GM19240 (cell line): Measurements from ENCODE around the gene CMBL.

Experiments
- DNase-seq: peaks from one replicate; pipeline ENCODE4 v3.0.0; 2011; ENCODE audit warnings: low spot score; ENCODE audit not compliant: insufficient read length

Gene CMBL

GRCh38 chr5:10310066-10310779 lies 2.5 kb upstream of the CMBL start:
- no peak for DNase-seq

DNA sequence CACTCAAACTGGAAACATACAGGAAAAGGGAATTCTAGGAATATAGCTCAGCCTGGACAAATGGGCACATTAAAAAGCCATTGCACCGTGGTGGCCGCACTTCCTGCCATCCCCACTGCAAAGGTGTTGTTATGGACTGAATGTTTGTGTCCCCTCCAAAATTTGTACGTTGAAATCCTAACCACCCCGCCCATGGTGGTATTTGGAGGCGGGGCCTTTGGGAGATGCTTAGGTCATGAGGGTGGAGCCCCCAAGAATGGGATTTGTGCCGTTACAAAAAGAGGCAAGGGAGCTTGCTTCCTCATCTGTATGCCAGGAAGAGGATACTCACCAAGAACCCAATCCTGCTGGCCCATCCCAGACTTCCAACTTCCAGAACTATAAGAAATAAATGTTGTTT lies 1.1 kb upstream of the CMBL start:
- DNase-seq = no peak

DNA sequence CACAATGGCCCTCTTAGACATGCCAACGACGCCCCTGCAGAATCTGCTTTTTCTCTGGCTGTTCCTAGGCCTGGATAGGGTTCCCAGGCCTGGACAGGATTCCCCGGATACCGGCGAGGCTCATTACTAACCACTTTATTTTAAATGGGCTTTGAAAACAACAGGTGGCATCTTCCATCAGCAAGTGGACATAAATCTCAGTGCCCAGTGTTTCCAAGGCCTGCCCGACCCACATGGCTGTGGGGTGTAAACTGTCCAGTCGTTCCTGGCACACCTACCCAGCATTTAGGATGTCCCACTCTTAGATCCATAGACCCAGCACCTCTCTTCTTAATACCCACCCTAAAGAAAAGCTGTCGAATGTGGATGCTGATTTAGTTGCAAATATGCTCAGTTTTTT lies 896 bp downstream of the CMBL start:
- DNase-seq = no peak

- DNase-seq = no peak
Measured at GRCh38 chr5:10306114-10306513, 1.6 kb downstream of the CMBL start.

- DNase-seq = no peak
Measured at GRCh38 chr5:10304932-10305331, 2.8 kb downstream of the CMBL start.

GRCh38 chr5:10303699-10304170 lies 4.0 kb downstream of the CMBL start:
- no peak for DNase-seq

DNA sequence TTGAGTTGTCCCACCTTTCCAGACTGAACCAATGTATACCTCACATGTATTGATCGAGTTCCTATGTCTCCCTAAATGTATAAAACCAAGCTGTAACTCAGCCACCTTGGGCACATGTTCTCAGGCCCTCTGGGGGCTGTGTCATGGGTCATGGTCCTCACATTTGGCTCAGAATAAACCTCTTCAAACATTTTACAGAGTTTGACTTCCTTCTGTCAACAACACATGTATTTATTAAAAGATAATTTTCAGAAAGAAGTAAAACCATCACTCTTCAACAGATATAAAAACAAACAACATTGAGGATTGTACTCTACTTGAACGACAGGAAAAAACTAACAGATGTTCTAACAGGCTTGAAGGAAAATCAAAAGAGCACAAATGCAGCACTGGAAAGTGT lies 4.5 kb downstream of the CMBL start:
- DNase-seq = no peak

- no peak for DNase-seq
Measured at GRCh38 chr5:10301842-10302610, 5.7 kb downstream of the CMBL start.

- DNase-seq = no peak
Measured at GRCh38 chr5:10301266-10301665, 6.4 kb downstream of the CMBL start.

DNA sequence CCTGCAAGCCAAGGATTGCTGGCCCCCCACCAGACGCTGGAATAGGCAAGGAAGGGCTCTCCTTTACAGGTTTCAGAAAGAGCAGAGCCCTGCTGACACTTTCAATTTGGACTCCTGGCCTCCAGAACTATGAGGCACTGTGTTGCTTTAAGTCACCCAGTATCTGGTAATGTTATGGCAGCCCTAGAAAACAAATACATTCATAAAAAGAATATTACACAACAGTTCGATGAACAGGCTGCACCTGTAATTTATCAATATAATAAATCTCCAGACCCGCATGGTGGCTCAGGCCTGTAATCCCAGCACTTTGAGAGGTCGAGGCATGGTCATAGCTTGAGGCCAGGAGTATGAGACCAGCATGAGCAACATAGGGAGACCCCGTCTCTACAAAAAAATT lies 7.5 kb downstream of the CMBL start:
- no peak for DNase-seq

DNA sequence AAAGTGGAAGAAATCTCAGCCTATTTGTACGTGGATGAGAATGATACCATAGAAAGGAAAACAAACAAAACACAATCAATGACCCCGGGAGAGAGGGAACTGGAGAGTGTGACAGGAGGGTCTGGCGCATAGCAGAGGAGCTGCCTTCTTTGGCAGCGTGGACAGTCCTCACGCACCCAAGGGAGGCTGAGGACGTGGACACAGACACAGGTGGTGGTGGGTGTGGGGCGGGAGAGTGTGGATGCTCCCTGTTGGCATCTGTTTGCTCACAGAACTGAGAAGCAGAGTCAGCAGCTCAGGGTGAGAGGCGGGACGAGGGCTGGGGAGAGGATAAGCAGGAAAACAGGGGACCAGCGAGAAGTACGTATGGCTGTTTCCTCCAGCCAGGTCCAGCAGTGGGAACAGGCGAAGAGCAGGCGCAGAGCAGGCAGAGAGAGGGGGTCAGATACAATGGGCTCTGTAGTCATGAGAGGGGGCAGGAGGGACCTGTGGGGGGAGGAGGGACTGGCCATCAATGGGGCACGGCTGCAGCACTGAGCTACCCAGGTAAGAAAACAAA lies 10.0 kb downstream of the CMBL start:
- DNase-seq = no peak

DNA sequence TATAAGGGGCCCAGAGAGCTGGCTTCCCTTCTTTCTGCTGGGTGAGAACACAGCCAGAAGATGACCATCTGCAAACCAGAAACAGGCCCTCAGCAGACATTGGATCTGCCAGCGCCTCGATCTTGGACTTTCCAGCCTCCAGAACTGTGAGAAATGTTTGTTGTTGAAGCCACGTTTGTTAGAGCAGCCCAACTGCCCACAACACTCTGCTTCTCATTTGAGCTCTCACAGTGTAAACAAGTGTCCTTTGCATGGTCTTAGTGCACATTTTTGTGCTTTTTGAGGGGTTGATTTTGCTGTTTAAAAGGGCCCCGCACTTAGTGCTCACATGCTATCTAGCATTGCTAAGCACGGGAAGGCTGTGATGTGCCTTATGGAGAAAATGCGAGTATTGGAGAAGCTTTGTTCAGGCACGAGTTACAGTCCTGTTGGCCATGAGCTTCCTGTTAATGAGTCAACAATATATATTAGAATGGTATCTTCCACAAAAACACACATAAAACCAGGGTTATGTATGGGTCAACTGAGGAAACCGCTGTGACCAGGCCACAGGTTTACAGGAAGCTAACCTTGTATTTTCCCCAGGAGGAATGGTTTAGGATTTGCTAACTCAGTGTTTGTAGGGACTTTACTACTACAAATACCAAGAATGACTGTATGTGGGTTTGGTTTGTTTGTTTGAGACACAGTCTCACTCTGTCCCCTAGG lies 11.9 kb downstream of the CMBL start:
- no peak for DNase-seq

GRCh38 chr5:10293907-10294662 lies 13.6 kb downstream of the CMBL start:
- no peak for DNase-seq

DNA sequence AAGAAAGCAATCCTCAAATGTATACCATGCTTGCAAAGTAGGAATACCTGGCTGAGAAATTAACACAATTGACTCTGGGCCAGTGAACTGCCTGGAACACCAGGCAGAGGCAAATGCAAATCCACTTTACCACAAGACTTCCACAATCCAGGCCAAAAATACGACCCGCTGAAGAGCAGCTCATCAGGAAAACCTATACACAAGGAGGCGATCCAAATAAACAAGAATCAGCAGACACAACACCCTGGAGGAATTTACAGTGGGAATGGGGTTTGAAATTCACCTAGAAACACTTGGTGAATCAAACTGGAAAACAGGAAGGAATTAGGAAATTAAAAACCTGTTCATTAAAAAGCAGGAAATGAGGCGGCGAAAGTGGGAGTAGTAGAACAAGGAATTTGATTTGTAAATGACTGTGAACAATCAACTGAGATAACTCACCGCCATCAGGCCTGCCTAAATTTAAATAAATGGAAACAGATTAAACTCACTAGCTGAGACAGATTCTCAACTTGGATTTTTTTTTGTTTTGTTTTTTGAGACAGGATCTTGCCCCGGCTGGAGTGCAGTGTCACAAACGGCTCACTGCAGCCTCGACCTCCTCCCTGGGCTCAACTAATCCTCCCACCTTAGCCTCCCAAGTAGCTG lies 15.9 kb downstream of the CMBL start:
- DNase-seq = no peak

- DNase-seq = no peak
Measured at GRCh38 chr5:10290438-10290837, 17.3 kb downstream of the CMBL start.

DNA sequence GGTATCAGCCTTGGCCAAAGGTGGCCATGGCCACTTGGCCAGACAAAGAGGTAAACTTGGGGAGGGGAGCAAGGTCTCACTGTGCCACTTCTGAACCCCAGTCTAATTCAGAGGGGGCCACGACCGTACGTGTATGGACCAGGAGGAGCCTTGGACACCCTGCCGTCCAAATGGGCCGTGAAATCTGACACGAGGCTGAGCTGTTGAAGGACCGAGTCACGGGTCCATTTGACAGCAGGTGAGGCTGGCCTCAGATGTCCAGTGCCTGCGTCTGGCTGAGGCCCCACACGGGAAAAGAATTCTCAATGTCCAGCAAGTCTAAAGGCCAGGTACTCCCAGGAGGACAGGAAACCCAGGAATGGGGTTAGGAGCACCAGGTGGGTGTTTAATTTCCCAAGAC lies 17.7 kb downstream of the CMBL start:
- DNase-seq = no peak

DNA sequence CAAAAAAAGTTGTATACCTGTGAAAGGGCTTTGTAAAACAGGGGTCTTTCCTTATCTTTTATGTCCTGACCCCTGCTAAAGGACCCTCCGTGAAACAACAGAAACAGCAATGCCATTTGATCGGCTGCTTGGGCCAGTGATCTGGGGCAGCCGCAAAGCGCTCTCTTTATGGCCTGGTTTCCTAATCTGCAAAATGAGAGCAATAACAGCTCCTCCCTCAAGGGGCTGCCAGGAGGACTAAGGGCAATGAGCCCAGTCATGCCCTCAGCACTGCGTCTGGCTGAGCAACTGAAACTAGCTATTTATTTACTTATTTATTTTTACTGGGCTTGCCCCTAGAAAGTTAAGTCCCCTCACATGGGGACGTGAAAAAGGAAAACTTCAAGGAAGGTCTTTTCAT lies 18.3 kb downstream of the CMBL start:
- no peak for DNase-seq

GRCh38 chr5:10288592-10289219 lies 19.0 kb downstream of the CMBL start:
- DNase-seq = peak; percentile 20

GRCh38 chr5:10286862-10287227 lies 20.9 kb downstream of the CMBL start:
- DNase-seq = no peak

DNA sequence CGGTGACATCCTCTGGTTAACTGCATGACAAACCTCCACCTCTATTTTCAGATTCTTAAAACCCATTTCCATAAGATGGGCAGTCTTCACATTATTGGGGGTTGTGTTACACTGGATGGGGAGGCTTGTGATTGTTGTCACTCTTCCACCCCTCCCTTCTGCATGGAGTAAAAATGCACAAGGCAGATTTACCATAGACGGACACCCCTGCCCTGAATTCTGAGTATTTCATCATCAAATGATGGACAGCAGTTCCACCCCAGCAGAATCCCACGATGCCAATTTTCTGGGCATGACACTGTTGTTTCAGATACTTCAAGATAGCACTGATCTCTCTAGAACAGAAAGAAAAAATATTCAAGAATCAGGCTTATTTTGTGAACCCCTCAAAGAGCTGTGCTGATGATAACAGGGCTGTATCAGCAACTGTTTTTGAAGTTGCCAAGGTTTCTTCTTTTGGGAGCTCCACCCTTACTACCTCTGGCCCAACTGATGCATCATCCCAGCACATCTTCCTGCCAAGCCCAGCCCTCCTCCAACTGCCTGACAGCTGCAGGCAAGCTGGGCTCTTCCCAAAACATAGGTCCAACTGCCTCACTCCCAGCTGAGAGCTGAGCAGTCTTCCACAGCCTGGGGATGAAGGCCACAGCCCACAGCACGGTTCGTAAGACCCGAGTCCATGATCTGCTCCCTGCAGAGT lies 21.4 kb downstream of the CMBL start:
- no peak for DNase-seq
